GM12878 (cell line): Measurements from ENCODE around the gene SH2D3A. TPM values are rescaled to one million over a fixed set of nuclear protein-coding genes. Genes with fewer than 3 reads are reported as not detected.
A peak's percentile ranks its signal among the peaks of the same experiment; 100 is the strongest.

Experiments used
- ATAC-seq: fragments of 200-7000 bp; cut with Tn5 transposase; 3 replicates; pipeline ENCODE4 v1.9.1; 2020; ENCODE audit warnings: mild to moderate bottlenecking, moderate library complexity
- BruUV-seq: library from RNA; stranded (reverse); fragments of 400-500 nt; replicated peaks from 2 replicates; lab custom pipeline; 2021; lab: Mats Ljungman, UMichigan
- CTCF ChIA-PET: fragments of 300-600 bp; sonication (Branson Sonifier 250); formaldehyde crosslinking; extraction: SDS; loops from one replicate; lab custom pipeline; 2021; ENCODE audit warnings: inconsistent platforms; lab: Yijun Ruan, JAX
- POLR2A ChIA-PET: fragments of 350-600 bp; formaldehyde crosslinking; extraction: SDS; loops from one replicate; lab custom pipeline; 2021; ENCODE audit warnings: inconsistent platforms; lab: Charles Lee
- RAD21 ChIA-PET: fragments of 300-600 bp; sonication (Branson Sonifier 250); formaldehyde crosslinking; loops from one replicate; lab custom pipeline; 2023; ENCODE audit warnings: antibody characterized with exemption; ENCODE audit not compliant: unreplicated experiment; lab: Charles Lee
- SMC1A ChIA-PET: fragments of 300-600 bp; sonication (Branson Sonifier 250); formaldehyde crosslinking; loops from one replicate; lab custom pipeline; 2023; ENCODE audit not compliant: unreplicated experiment, uncharacterized antibody; lab: Charles Lee
- DNase-seq: peaks from one replicate; pipeline ENCODE4 v3.0.0-alpha.2; 2011; ENCODE audit warnings: low read depth, low spot score
- FAIRE-seq: peaks from 3 replicates; lab custom pipeline; 2011; peaks lifted over from hg19 to GRCh38; lab: Jason Lieb, UNC
- H2AFZ ChIP-seq: 2 replicates; pipeline ENCODE4 v1.6.0; 2011; ENCODE audit warnings: low read depth, low read length, control low read depth; ENCODE audit not compliant: control insufficient read depth
- H3K27ac ChIP-seq: 2 replicates; pipeline ENCODE4 v1.5.1; 2011; ENCODE audit warnings: control low read depth; ENCODE audit not compliant: control insufficient read depth, insufficient read depth
- H3K27me3 ChIP-seq, 2 experiments: replicated peaks in 1 of 2; 2 replicates each; pipeline versions ENCODE4 v1.6.0 to v1.6.1; 2011; ENCODE audit warnings: low read length in 1 of 2; ENCODE audit not compliant: control insufficient read depth in 2 of 2, insufficient read depth in 2 of 2
- H3K36me3 ChIP-seq, 2 experiments: 2 replicates each; pipeline ENCODE4 v1.5.1; 2011; ENCODE audit warnings: low read length in 1 of 2; ENCODE audit not compliant: control insufficient read depth in 2 of 2, insufficient read depth in 2 of 2
- H3K4me1 ChIP-seq: 2 replicates; pipeline ENCODE4 v1.6.1; 2011; ENCODE audit warnings: mild to moderate bottlenecking, low read length, moderate library complexity, mixed read lengths; ENCODE audit not compliant: control insufficient read depth, insufficient read depth
- H3K4me2 ChIP-seq: 2 replicates; pipeline ENCODE4 v1.6.0; 2011; ENCODE audit warnings: control low read depth; ENCODE audit not compliant: control insufficient read depth, insufficient read depth
- H3K4me3 ChIP-seq: fragments of 200-600 bp; sonication (generic); 2 replicates; pipeline ENCODE4 v1.5.1; 2016
- H3K79me2 ChIP-seq: 2 replicates; pipeline ENCODE4 v1.6.0; 2011; ENCODE audit warnings: low read length; ENCODE audit not compliant: control insufficient read depth, insufficient read depth
- H3K9ac ChIP-seq: 2 replicates; pipeline ENCODE4 v1.8.0; 2011; ENCODE audit warnings: low read length, control low read depth, mixed read lengths; ENCODE audit not compliant: control insufficient read depth, insufficient read depth
- H3K9me3 ChIP-seq: replicated peaks from 3 replicates; pipeline ENCODE4 v1.5.1; 2011; ENCODE audit warnings: mild to moderate bottlenecking, low read length; ENCODE audit not compliant: control insufficient read depth, insufficient read depth
- H4K20me1 ChIP-seq: 2 replicates; pipeline ENCODE4 v1.6.0; 2011; ENCODE audit not compliant: control insufficient read depth, insufficient read depth
- CBFB ChIP-seq: IDR thresholded peaks from 2 replicates; pipeline ENCODE4 v1.6.1; 2016; ENCODE audit warnings: antibody characterized with exemption, low read depth
- CREM ChIP-seq: IDR thresholded peaks from 2 replicates; pipeline ENCODE4 v1.6.1; 2014; ENCODE audit warnings: antibody characterized with exemption, low read depth
- NBN ChIP-seq: fragments of 450-650 bp; IDR thresholded peaks from 2 replicates; pipeline ENCODE4 v1.6.1; 2016
- NR2F1 ChIP-seq: fragments of 450-650 bp; conservative IDR thresholded peaks from 2 replicates; pipeline ENCODE4 v1.6.1; 2017; ENCODE audit warnings: mild to moderate bottlenecking
- SMAD5 ChIP-seq: IDR thresholded peaks from 2 replicates; pipeline ENCODE4 v1.6.1; 2016; ENCODE audit warnings: antibody characterized with exemption, low read depth
- TARDBP ChIP-seq: IDR thresholded peaks from 2 replicates; pipeline ENCODE4 v1.6.1; 2016; ENCODE audit warnings: borderline replicate concordance
- WGBS: methylation state at CpG from one replicate; pipeline ENCODE4 v1.1.6; 2016; ENCODE audit warnings: low lambda C conversion rate; ENCODE audit not compliant: insufficient replicate concordance, insufficient coverage; ENCODE audit errors: missing lambda C conversion rate; 5-methylcytosine and 5-hydroxymethylcytosine counted together
- in situ Hi-C: fragments of 300-500 bp; cut with MboI; formaldehyde crosslinking; loops from 9 replicates; pipeline ENCODE4 v1.14.3; 2018; ENCODE audit warnings: mixed read lengths
- intact Hi-C: fragments of 100-400 bp; cut with micrococcal nuclease; formaldehyde crosslinking; loops from one replicate; pipeline ENCODE4 v1.14.2; 2022; ENCODE audit not compliant: unreplicated experiment
- polyA plus RNA-seq, 11 experiments: library from polyadenylated mRNA; depleted of rRNA in 4 of 11; unstranded in 6 of 11; stranded (reverse) in 5 of 11; fragments of >200 nt; fragmentation: Nextera tagmentation in 4 of 11; fragmentation: Illumina TruSeq in 1 of 11; extraction: Ambion mirVana in 4 of 11; extraction: Trizol in 1 of 11; gene quantifications; 1 replicate in 1 of 11; 2 replicates in 10 of 11; pipeline versions ENCODE4 v1.2.1 to v1.2.3, GENCODE V29; 2011 to 2016; ENCODE audit warnings: inconsistent platforms in 2 of 11, missing spikeins in 2 of 11, low read depth in 1 of 11
- total RNA-seq, 4 experiments: library from RNA; depleted of rRNA in 3 of 4; stranded (reverse); fragments of >200 nt in 3 of 4; fragmentation: Illumina TruSeq in 1 of 4; extraction: Trizol in 1 of 4; gene quantifications; 2 replicates each; pipeline versions ENCODE4 v1.2.1 to v1.2.3, GENCODE V29; 2013 to 2021
- TF ChIP-seq, protein P1 (sequence below), 3 experiments: IDR thresholded peaks in 2 of 3; conservative IDR thresholded peaks in 1 of 3; 2 replicates each; pipeline ENCODE4 v1.5.1; 2011; ENCODE audit warnings: low read depth in 3 of 3, low read length in 3 of 3, mild to moderate bottlenecking in 3 of 3, control low read depth in 2 of 3, moderate library complexity in 2 of 3, inconsistent platforms in 1 of 3, mixed read lengths in 1 of 3; ENCODE audit not compliant: control insufficient read depth in 2 of 3, insufficient read depth in 1 of 3; ENCODE audit errors: extremely low read depth in 1 of 3
- TF ChIP-seq, protein P2 (sequence below): fragments of 450-650 bp; IDR thresholded peaks from 2 replicates; pipeline ENCODE4 v1.6.1; 2017; ENCODE audit warnings: mild to moderate bottlenecking, moderate library complexity
- TF ChIP-seq, protein P3 (sequence below): IDR thresholded peaks from 2 replicates; pipeline ENCODE4 v1.6.1; 2011; ENCODE audit warnings: mild to moderate bottlenecking, low read depth, low read length, moderate library complexity; ENCODE audit not compliant: insufficient replicate concordance
- TF ChIP-seq, protein P4 (sequence below): IDR thresholded peaks from 2 replicates; pipeline ENCODE4 v1.6.1; 2011; ENCODE audit warnings: borderline replicate concordance, low read depth, mild to moderate bottlenecking, moderate library complexity, low read length; ENCODE audit not compliant: insufficient read depth, poor library complexity, severe bottlenecking
- TF ChIP-seq, protein P5 (sequence below): fragments of 450-650 bp; IDR thresholded peaks from 2 replicates; pipeline ENCODE4 v1.6.1; 2016; ENCODE audit warnings: mild to moderate bottlenecking

Gene SH2D3A
- total and polyA plus RNA-seq, 10 of the 15 experiments (the other 5 are each of a cell fraction or from before 2014, with no cell fraction given) = 0.77 to 24.4 (median 9.5) TPM

DNA sequence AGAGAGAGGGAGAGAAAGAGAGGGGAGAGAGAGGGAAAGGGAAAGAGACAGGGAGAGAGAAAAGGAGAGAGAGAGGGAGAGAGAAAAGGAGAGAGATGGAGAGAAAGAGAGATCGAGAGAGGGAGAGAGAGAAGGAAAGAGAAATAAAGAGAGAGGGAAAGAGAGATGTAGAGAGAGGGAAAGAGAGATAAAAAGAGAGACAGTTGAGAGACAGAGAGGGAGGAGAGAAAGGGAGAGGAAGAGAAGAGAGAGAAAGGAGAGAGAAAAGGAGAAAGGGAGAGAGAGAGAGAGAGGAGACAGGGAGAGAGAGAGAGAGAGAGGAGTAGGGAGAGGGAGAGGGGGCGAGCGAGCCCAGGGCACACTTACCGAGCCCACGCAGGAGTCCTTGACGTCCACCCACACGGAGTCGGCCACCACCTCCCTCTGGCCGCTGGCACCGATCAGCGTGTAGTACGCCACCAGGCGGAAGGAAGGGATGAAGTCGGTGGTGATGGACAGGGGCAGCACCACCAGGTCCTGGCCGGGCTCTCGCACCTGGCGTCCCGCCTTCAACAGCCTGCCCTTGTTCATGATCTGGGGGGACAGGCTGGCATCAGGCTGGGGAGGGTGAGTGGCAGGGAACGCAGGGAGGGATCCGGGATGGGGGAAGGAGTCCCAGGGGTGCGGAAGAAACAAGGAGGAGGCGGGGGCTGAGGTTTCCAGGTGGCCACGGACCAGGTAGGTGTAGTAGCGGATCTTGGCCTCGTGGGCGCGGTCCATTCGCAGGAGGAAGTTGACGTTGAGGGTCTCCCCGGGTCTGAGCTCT, 56.8 kb downstream of the SH2D3A start:
- ChIA-PET CTCF (no interaction called here), RAD21 (no interaction called here), SMC1A (interaction anchor here (0.6 kb wide), 1 partner anchor 27 kb away, joined by 3 read pairs; the partner anchor contains the start of gene GPR108), POLR2A (no interaction called here)
- no peak overlapping the region for H3K4me3 ChIP-seq
- 31% methylated on average over 29 of the region's 30 CpGs for WGBS
- H3K9me3 ChIP-seq = no peaks in the 10 kb centered on the region
- H3K79me2 ChIP-seq = no peaks in the 10 kb centered on the region
- no peak overlapping the region for H3K27ac ChIP-seq
- FAIRE-seq = no peak
- peak; percentile 77 for ATAC-seq
- no peaks in the 10 kb centered on the region for H3K36me3 ChIP-seq
- no peak for DNase-seq
- H2AFZ ChIP-seq = no peak overlapping the region
- intact Hi-C loops = no loop called here
- no peaks in the 10 kb centered on the region for H3K4me1 ChIP-seq
- H3K27me3 ChIP-seq = no peaks in the 10 kb centered on the region; a peak in 2 of 4 replicates
- no peak overlapping the region for H3K4me2 ChIP-seq
- no peak overlapping the region for H3K9ac ChIP-seq
- in situ Hi-C loops = no loop called here
- H4K20me1 ChIP-seq = no peaks in the 10 kb centered on the region
- BruUV-seq = no TSS peak
- TF ChIP-seq, protein P1, sequence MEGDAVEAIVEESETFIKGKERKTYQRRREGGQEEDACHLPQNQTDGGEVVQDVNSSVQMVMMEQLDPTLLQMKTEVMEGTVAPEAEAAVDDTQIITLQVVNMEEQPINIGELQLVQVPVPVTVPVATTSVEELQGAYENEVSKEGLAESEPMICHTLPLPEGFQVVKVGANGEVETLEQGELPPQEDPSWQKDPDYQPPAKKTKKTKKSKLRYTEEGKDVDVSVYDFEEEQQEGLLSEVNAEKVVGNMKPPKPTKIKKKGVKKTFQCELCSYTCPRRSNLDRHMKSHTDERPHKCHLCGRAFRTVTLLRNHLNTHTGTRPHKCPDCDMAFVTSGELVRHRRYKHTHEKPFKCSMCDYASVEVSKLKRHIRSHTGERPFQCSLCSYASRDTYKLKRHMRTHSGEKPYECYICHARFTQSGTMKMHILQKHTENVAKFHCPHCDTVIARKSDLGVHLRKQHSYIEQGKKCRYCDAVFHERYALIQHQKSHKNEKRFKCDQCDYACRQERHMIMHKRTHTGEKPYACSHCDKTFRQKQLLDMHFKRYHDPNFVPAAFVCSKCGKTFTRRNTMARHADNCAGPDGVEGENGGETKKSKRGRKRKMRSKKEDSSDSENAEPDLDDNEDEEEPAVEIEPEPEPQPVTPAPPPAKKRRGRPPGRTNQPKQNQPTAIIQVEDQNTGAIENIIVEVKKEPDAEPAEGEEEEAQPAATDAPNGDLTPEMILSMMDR (IDR thresholded peaks at IDR 0.05 in 2 of 3, conservative IDR thresholded peaks at IDR 0.05 in 1 of 3; ENCODE audit: control insufficient read depth in 2 of 3, extremely low read depth in 1 of 3, insufficient read depth in 1 of 3, low read depth in 3 of 3, low read length in 3 of 3) = peak in 2 of 3 experiments; percentile 2 to 30; a peak in 2 of 6 replicates
- TF ChIP-seq, protein P2, sequence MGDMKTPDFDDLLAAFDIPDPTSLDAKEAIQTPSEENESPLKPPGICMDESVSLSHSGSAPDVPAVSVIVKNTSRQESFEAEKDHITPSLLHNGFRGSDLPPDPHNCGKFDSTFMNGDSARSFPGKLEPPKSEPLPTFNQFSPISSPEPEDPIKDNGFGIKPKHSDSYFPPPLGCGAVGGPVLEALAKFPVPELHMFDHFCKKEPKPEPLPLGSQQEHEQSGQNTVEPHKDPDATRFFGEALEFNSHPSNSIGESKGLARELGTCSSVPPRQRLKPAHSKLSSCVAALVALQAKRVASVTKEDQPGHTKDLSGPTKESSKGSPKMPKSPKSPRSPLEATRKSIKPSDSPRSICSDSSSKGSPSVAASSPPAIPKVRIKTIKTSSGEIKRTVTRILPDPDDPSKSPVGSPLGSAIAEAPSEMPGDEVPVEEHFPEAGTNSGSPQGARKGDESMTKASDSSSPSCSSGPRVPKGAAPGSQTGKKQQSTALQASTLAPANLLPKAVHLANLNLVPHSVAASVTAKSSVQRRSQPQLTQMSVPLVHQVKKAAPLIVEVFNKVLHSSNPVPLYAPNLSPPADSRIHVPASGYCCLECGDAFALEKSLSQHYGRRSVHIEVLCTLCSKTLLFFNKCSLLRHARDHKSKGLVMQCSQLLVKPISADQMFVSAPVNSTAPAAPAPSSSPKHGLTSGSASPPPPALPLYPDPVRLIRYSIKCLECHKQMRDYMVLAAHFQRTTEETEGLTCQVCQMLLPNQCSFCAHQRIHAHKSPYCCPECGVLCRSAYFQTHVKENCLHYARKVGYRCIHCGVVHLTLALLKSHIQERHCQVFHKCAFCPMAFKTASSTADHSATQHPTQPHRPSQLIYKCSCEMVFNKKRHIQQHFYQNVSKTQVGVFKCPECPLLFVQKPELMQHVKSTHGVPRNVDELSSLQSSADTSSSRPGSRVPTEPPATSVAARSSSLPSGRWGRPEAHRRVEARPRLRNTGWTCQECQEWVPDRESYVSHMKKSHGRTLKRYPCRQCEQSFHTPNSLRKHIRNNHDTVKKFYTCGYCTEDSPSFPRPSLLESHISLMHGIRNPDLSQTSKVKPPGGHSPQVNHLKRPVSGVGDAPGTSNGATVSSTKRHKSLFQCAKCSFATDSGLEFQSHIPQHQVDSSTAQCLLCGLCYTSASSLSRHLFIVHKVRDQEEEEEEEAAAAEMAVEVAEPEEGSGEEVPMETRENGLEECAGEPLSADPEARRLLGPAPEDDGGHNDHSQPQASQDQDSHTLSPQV = no peak
- TF ChIP-seq, protein P3, sequence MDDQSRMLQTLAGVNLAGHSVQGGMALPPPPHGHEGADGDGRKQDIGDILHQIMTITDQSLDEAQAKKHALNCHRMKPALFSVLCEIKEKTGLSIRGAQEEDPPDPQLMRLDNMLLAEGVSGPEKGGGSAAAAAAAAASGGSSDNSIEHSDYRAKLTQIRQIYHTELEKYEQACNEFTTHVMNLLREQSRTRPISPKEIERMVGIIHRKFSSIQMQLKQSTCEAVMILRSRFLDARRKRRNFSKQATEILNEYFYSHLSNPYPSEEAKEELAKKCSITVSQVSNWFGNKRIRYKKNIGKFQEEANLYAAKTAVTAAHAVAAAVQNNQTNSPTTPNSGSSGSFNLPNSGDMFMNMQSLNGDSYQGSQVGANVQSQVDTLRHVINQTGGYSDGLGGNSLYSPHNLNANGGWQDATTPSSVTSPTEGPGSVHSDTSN = peak; percentile 30
- TF ChIP-seq NR2F1 (no peak), CBFB (no peak), SMAD5 (no peak), TARDBP (no peak), CREM (no peak), NBN (peak; percentile 30; the same call in 1 of the 2 replicates)
- TF ChIP-seq, protein P4, sequence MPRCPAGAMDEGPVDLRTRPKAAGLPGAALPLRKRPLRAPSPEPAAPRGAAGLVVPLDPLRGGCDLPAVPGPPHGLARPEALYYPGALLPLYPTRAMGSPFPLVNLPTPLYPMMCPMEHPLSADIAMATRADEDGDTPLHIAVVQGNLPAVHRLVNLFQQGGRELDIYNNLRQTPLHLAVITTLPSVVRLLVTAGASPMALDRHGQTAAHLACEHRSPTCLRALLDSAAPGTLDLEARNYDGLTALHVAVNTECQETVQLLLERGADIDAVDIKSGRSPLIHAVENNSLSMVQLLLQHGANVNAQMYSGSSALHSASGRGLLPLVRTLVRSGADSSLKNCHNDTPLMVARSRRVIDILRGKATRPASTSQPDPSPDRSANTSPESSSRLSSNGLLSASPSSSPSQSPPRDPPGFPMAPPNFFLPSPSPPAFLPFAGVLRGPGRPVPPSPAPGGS = no peak
- TF ChIP-seq, protein P5, sequence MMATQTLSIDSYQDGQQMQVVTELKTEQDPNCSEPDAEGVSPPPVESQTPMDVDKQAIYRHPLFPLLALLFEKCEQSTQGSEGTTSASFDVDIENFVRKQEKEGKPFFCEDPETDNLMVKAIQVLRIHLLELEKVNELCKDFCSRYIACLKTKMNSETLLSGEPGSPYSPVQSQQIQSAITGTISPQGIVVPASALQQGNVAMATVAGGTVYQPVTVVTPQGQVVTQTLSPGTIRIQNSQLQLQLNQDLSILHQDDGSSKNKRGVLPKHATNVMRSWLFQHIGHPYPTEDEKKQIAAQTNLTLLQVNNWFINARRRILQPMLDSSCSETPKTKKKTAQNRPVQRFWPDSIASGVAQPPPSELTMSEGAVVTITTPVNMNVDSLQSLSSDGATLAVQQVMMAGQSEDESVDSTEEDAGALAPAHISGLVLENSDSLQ = peak; percentile 70
